GM19438 (cell line): Measurements from ENCODE around the gene OR6K2.

Experiments used
- ATAC-seq: cut with Tn5 transposase; IDR thresholded peaks from one replicate; pipeline ENCODE4 v1.9.1; 2021; ENCODE audit warnings: low read depth; ENCODE audit not compliant: unreplicated experiment

Gene OR6K2

GRCh38 chr1:158686111-158687009, 14.1 kb downstream of the OR6K2 start, which contains the start of gene SPTA1:
TSS of gene SPTA1 (minus strand) at chr1:158686715. CDS start at chr1:158686517, 198 bp downstream.
- no peak for ATAC-seq

DNA sequence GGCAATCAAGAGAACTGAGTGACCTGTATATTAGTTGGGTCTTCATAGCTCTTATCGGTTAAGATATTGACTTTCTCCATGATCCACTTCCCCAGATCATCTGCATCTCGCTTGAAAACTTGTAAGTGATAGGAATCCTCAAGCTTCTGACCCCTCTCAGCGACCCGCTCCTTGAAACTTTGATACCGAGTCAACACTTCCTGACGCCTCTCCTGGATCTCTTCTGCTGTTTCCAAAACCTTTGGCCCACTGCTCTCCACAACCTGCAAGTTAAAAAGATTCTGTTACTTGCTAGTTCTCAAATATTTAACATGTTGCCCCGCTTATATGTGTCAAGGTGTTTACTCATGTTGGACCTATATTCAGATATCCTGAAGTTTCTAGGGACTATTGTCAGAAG, 15.4 kb downstream of the OR6K2 start:
- no peak for ATAC-seq

GRCh38 chr1:158681606-158682005, 18.8 kb downstream of the OR6K2 start:
- no peak for ATAC-seq

GRCh38 chr1:158679289-158679688, 21.2 kb downstream of the OR6K2 start:
- no peak for ATAC-seq

- no peak for ATAC-seq
Observed at GRCh38 chr1:158675563-158676323, 24.7 kb downstream of the OR6K2 start.

GRCh38 chr1:158674302-158674701, 26.1 kb downstream of the OR6K2 start:
- no peak for ATAC-seq

- ATAC-seq: no peak
Observed at GRCh38 chr1:158666037-158666436, 34.4 kb downstream of the OR6K2 start.

- no peak for ATAC-seq
Observed at GRCh38 chr1:158654571-158654970, 45.9 kb downstream of the OR6K2 start.

GRCh38 chr1:158654086-158654485, 46.4 kb downstream of the OR6K2 start:
- no peak for ATAC-seq

GRCh38 chr1:158652721-158653334, 47.6 kb downstream of the OR6K2 start:
- no peak for ATAC-seq
